ENCODE results near the gene CADM2.

DNA sequence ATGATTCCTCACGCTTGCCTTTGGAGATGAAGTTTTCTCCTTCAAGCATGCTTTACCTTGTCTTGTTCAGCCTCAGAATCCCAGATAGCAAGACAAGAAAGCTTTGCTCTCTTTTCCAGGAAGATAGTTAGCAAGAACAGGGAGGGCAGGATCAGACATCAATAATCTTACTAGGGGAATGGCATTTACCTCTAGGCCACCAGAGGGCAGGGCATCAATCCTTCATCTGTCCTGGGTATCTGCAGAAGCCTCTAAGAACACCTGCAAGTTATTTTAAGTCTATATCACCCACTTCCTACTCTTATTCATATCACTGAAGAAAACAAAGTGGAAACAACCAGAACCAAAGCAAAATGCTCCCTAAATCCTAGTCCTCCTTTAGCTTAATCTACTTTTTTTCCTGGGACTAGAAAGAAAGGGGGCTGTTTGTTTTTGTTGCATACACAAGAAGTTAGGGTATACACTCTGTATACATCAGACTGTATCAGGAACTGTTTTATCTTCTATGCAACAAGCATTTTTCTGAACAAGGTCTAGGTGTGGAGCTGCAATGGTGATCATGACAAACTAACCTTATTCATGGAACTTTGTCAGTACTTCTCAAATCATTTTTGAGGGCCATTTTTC lies 862.5 kb downstream of the CADM2 start:
- TF ChIP-seq CTCF (IDR thresholded peaks at IDR 0.05; ENCODE audit: low read depth, low read length, poor library complexity, severe bottlenecking) (peak; percentile 63), EZH2phosphoT487 (IDR thresholded peaks at IDR 0.05; ENCODE audit: borderline replicate concordance, low read length) (no peak)

All from DOHH2 (cell line).